Hematopoietic multipotent progenitor cell treated with erythropoietin and hydrocortisone succinate and interleukin-3 and kit ligand, for 8 days (in vitro differentiated cells): ENCODE measurements around the gene TMEM31.
A peak's percentile ranks its signal among the peaks of the same experiment; 100 is the strongest.

ENCODE experiments used
- DNase-seq: peaks from one replicate; pipeline ENCODE4 v3.0.0-alpha.2; 2015

TMEM31 gene

GRCh38 chrX:103710609-103711008 lies at the start of gene TMEM31:
TMEM31 (plus strand) TSS chrX:103710909; CDS start chrX:103712259, 1,350 bp downstream.
- DNase-seq, result no peak

- no peak for DNase-seq
Observed at GRCh38 chrX:103663981-103664762, 46.5 kb upstream of the TMEM31 start.

- no peak for DNase-seq
Observed at GRCh38 chrX:103666202-103667107, 44.3 kb upstream of the TMEM31 start.

- DNase-seq, result no peak
Observed at GRCh38 chrX:103669745-103670144, 41.0 kb upstream of the TMEM31 start.

GRCh38 chrX:103674531-103675454 lies 35.9 kb upstream of the TMEM31 start:
- no peak for DNase-seq

GRCh38 chrX:103678199-103678993 lies 32.3 kb upstream of the TMEM31 start:
- DNase-seq, result no peak

GRCh38 chrX:103681443-103681842 lies 29.3 kb upstream of the TMEM31 start:
- no peak for DNase-seq

- DNase-seq, result no peak
Observed at GRCh38 chrX:103685396-103685795, 25.3 kb upstream of the TMEM31 start.

GRCh38 chrX:103686199-103687072 lies 24.3 kb upstream of the TMEM31 start, which contains the start of gene MORF4L2:
MORF4L2 (minus strand) TSS chrX:103686699; CDS start chrX:103677027, 9,672 bp downstream.
- DNase-seq, result peak; percentile 98

- peak; percentile 81 for DNase-seq
Observed at GRCh38 chrX:103687073-103687695, 23.5 kb upstream of the TMEM31 start.

GRCh38 chrX:103687696-103688201 lies 23.0 kb upstream of the TMEM31 start:
- DNase-seq, result peak; percentile 79

GRCh38 chrX:103688946-103689345 lies 21.8 kb upstream of the TMEM31 start:
- peak; percentile 42 for DNase-seq

GRCh38 chrX:103691059-103691458 lies 19.6 kb upstream of the TMEM31 start:
- DNase-seq, result no peak

GRCh38 chrX:103697687-103698086 lies 13.0 kb upstream of the TMEM31 start:
- DNase-seq, result no peak

GRCh38 chrX:103699243-103699642 lies 11.5 kb upstream of the TMEM31 start:
- DNase-seq, result no peak

GRCh38 chrX:103704863-103705262 lies 5.8 kb upstream of the TMEM31 start:
- DNase-seq, result no peak

GRCh38 chrX:103716962-103717361 lies 6.3 kb downstream of the TMEM31 start:
- no peak for DNase-seq

- no peak for DNase-seq
Observed at GRCh38 chrX:103718120-103718519, 7.4 kb downstream of the TMEM31 start.

- no peak for DNase-seq
Observed at GRCh38 chrX:103722505-103722904, 11.8 kb downstream of the TMEM31 start.

GRCh38 chrX:103726477-103726876 lies 15.8 kb downstream of the TMEM31 start:
- no peak for DNase-seq
